HepG2 (cell line): Measurements from ENCODE around the gene PCNT. TPM values are rescaled to one million over a fixed set of nuclear protein-coding genes. Genes with fewer than 3 reads are reported as not detected.

Experiments
- BATF2 ChIP-seq: sonication (generic); formaldehyde crosslinking; IDR thresholded peaks from 2 replicates; pipeline ENCODE4 v1.8.0; 2022; ENCODE audit warnings: mild to moderate bottlenecking, missing genetic modification reagents, moderate library complexity
- CCDC6 ChIP-seq: sonication (generic); formaldehyde crosslinking; IDR thresholded peaks from 2 replicates; pipeline ENCODE4 v1.8.1; 2022; ENCODE audit warnings: mild to moderate bottlenecking, missing genetic modification reagents, moderate library complexity
- DR1 ChIP-seq: sonication (generic); formaldehyde crosslinking; IDR thresholded peaks from 2 replicates; pipeline ENCODE4 v1.8.0; 2021; ENCODE audit warnings: mild to moderate bottlenecking, missing genetic modification reagents, inconsistent platforms
- FOXA1 ChIP-seq, 2 experiments: fragments of 450-650 bp in 1 of 2; sonication (generic) in 1 of 2; formaldehyde crosslinking in 1 of 2; IDR thresholded peaks; 2 replicates each; pipeline versions ENCODE4 v1.4.0 to v1.6.1; 2016 to 2020; ENCODE audit warnings: missing genetic modification reagents in 1 of 2
- FOXJ3 ChIP-seq: sonication (generic); formaldehyde crosslinking; IDR thresholded peaks from 2 replicates; pipeline ENCODE4 v1.4.0; 2020; ENCODE audit warnings: missing genetic modification reagents, mild to moderate bottlenecking, borderline replicate concordance
- FOXK2 ChIP-seq: fragments of 450-650 bp; IDR thresholded peaks from 2 replicates; pipeline ENCODE4 v1.6.1; 2016
- GABPA ChIP-seq, 2 experiments: IDR thresholded peaks; 2 replicates each; pipeline ENCODE4 v1.6.1; 2011 to 2016; ENCODE audit warnings: low read depth in 2 of 2, low read length in 1 of 2, missing biosample characterization in 1 of 2, missing genetic modification characterization in 1 of 2
- HIVEP1 ChIP-seq: sonication (generic); formaldehyde crosslinking; IDR thresholded peaks from 2 replicates; pipeline ENCODE4 v1.4.0; 2020; ENCODE audit warnings: mild to moderate bottlenecking, missing genetic modification reagents
- NR2F1 ChIP-seq, 2 experiments: fragments of 450-650 bp in 1 of 2; formaldehyde crosslinking in 1 of 2; IDR thresholded peaks; 2 replicates each; pipeline versions ENCODE4 v1.5.0 to v1.6.1; 2016 to 2020; ENCODE audit warnings: mild to moderate bottlenecking in 1 of 2, missing compliant biosample characterization in 1 of 2, missing genetic modification reagents in 1 of 2, moderate library complexity in 1 of 2
- PCBP1 ChIP-seq: fragments of 200-400 bp; formaldehyde crosslinking; IDR thresholded peaks from 2 replicates; pipeline ENCODE4 v1.6.1; 2017; ENCODE audit warnings: mild to moderate bottlenecking, low read depth, low read length, borderline replicate concordance
- PHF8 ChIP-seq: sonication (generic); formaldehyde crosslinking; IDR thresholded peaks from 2 replicates; pipeline ENCODE4 v1.5.0; 2020; ENCODE audit warnings: missing genetic modification reagents
- PITX1 ChIP-seq: sonication (generic); formaldehyde crosslinking; IDR thresholded peaks from 2 replicates; pipeline ENCODE4 v1.5.1; 2020; ENCODE audit warnings: mild to moderate bottlenecking, missing genetic modification reagents
- PLSCR1 ChIP-seq: sonication (generic); formaldehyde crosslinking; IDR thresholded peaks from 2 replicates; pipeline ENCODE4 v1.5.0; 2020; ENCODE audit warnings: missing genetic modification reagents, mild to moderate bottlenecking, borderline replicate concordance
- SP4 ChIP-seq: sonication (generic); formaldehyde crosslinking; IDR thresholded peaks from 2 replicates; pipeline ENCODE4 v1.8.1; 2023; ENCODE audit warnings: mild to moderate bottlenecking, missing genetic modification reagents
- SP5 ChIP-seq: IDR thresholded peaks from 2 replicates; pipeline ENCODE4 v1.6.1; 2016; ENCODE audit warnings: low read depth, borderline replicate concordance
- SRSF1 ChIP-seq: fragments of 200-400 bp; formaldehyde crosslinking; optimal IDR thresholded peaks from 2 replicates; pipeline ENCODE3; 2017; ENCODE audit warnings: mild to moderate bottlenecking, low read depth, low read length, moderate library complexity
- TARDBP ChIP-seq: sonication (generic); formaldehyde crosslinking; IDR thresholded peaks from 2 replicates; pipeline ENCODE4 v1.8.0; 2022; ENCODE audit warnings: mild to moderate bottlenecking, missing genetic modification reagents
- TCF12 ChIP-seq, 2 experiments: fragments of 450-650 bp in 1 of 2; sonication (generic) in 1 of 2; formaldehyde crosslinking in 1 of 2; IDR thresholded peaks; 2 replicates each; pipeline versions ENCODE4 v1.6.1 to v1.8.0; 2017 to 2022; ENCODE audit warnings: antibody characterized with exemption in 1 of 2, mild to moderate bottlenecking in 1 of 2, missing genetic modification reagents in 1 of 2, moderate library complexity in 1 of 2
- ZBTB8A ChIP-seq: sonication (generic); formaldehyde crosslinking; IDR thresholded peaks from 2 replicates; pipeline ENCODE4 v1.4.0; 2020; ENCODE audit warnings: mild to moderate bottlenecking, low read depth, missing genetic modification reagents, borderline replicate concordance
- ZNF136 ChIP-seq: sonication (generic); formaldehyde crosslinking; IDR thresholded peaks from 2 replicates; pipeline ENCODE4 v1.8.1; 2022; ENCODE audit warnings: low read depth, mild to moderate bottlenecking, moderate library complexity, missing genetic modification reagents
- ZNF343 ChIP-seq: sonication (generic); formaldehyde crosslinking; IDR thresholded peaks from 2 replicates; pipeline ENCODE4 v1.4.0; 2020; ENCODE audit warnings: mild to moderate bottlenecking, missing genetic modification reagents
- ZNF564 ChIP-seq: sonication (generic); formaldehyde crosslinking; IDR thresholded peaks from 2 replicates; pipeline ENCODE4 v1.8.1; 2023; ENCODE audit warnings: mild to moderate bottlenecking, missing genetic modification reagents
- ZNF589 ChIP-seq: sonication (generic); formaldehyde crosslinking; conservative IDR thresholded peaks from 2 replicates; pipeline ENCODE4 v1.8.0; 2022; ENCODE audit warnings: mild to moderate bottlenecking, moderate library complexity, missing genetic modification reagents
- ZNF629 ChIP-seq: sonication (generic); formaldehyde crosslinking; conservative IDR thresholded peaks from 2 replicates; pipeline ENCODE4 v1.5.0; 2020; ENCODE audit warnings: missing genetic modification reagents
- ZNF660 ChIP-seq: sonication (generic); formaldehyde crosslinking; IDR thresholded peaks from 2 replicates; pipeline ENCODE4 v1.5.1; 2020; ENCODE audit warnings: mild to moderate bottlenecking, low read depth, missing genetic modification reagents, borderline replicate concordance
- polyA plus RNA-seq, 8 experiments: library from polyadenylated mRNA; depleted of rRNA in 3 of 8; stranded (reverse) in 7 of 8; unstranded in 1 of 8; fragments of >200 nt; fragmentation: Illumina TruSeq in 4 of 8; extraction: Trizol in 4 of 8; gene quantifications; 2 replicates each; pipeline versions ENCODE4 v1.2.1 to v1.2.3, GENCODE V29; 2011 to 2016; ENCODE audit warnings: low read depth in 4 of 8, missing spikeins in 1 of 8, mixed read lengths in 1 of 8; ENCODE audit not compliant: insufficient read depth in 1 of 8
- total RNA-seq, 5 experiments: library from RNA; depleted of rRNA; stranded (reverse); fragments of >200 nt; fragmentation: Illumina TruSeq; extraction: Trizol; gene quantifications; 2 replicates each; pipeline ENCODE4 v1.2.3, GENCODE V29; 2016; ENCODE audit warnings: low read depth in 1 of 5
- TF ChIP-seq, protein P1 (sequence below): sonication (generic); formaldehyde crosslinking; IDR thresholded peaks from 2 replicates; pipeline ENCODE4 v1.4.0; 2020; ENCODE audit warnings: missing genetic modification reagents
- TF ChIP-seq, protein P2 (sequence below): sonication (generic); formaldehyde crosslinking; conservative IDR thresholded peaks from 2 replicates; pipeline ENCODE4 v1.4.0; 2020; ENCODE audit warnings: missing genetic modification reagents

PCNT gene
- total and polyA plus RNA-seq, 2 of the 13 experiments (the other 11 are each of a cell fraction or from before 2014, with no cell fraction given), result 5.6 to 12.4 TPM

DNA sequence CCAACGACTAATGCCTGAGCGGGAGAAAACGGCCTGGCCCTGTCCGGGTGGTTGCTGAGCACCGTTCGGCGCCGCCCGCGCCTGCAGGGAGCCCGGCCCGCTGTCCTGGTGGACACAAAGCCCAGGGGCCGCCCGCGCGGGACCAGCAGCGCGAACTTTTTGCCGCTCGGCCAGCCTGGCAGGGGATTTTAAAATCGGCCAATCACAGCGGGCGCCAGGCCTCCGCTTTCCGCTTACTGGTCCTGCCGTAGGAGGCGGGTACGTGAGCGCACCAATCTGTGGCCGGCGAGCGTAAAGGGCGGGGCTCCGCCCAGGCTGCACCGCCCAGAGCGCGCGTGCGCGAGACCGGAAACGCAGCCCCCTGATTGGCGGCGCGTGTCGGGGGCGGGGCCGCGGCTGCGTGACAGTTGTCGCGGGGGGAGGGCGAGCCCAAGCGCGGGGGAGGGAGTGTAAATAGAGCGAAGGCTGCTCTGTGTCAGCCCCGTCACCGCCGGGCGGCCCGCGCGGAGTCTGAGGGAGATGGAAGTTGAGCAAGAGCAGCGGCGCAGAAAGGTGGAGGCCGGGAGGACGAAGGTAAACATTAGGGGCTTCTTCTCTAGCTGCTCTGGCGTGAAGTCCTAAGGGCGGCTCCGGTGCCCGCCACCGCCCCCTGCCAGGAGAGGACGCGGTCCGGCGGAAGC is at the start of gene PCNT, which contains the start of gene C21orf58 (continued):
- TF ChIP-seq ZNF564 (CRISPR knock-in tag), result peak; percentile 56; the same call in 1 of the 2 replicates
- 0 out of 2 replicates have a peak, but pooled peaks have one; percentile 8 for TF ChIP-seq PCBP1
- TF ChIP-seq PLSCR1 (CRISPR knock-in tag), result no peak
- peak; percentile 98 for TF ChIP-seq CCDC6
- peak; percentile 84 for TF ChIP-seq SRSF1
- peak; percentile 88 for TF ChIP-seq PHF8 (CRISPR knock-in tag)
- peak; percentile 98 for TF ChIP-seq SP4 (CRISPR knock-in tag)
- TF ChIP-seq TCF12 (IDR thresholded peaks at IDR 0.05), result no peak
- TF ChIP-seq TCF12 (CRISPR knock-in tag; IDR thresholded peaks at IDR 0.05), result peak; percentile 65
- TF ChIP-seq, protein P1, sequence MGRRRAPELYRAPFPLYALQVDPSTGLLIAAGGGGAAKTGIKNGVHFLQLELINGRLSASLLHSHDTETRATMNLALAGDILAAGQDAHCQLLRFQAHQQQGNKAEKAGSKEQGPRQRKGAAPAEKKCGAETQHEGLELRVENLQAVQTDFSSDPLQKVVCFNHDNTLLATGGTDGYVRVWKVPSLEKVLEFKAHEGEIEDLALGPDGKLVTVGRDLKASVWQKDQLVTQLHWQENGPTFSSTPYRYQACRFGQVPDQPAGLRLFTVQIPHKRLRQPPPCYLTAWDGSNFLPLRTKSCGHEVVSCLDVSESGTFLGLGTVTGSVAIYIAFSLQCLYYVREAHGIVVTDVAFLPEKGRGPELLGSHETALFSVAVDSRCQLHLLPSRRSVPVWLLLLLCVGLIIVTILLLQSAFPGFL, result no peak
- TF ChIP-seq NR2F1 (CRISPR knock-in tag; IDR thresholded peaks at IDR 0.05), result no peak
- peak; percentile 70; the same call in 1 of the 2 replicates for TF ChIP-seq SP5 (CRISPR knock-in tag)
- TF ChIP-seq DR1 (CRISPR knock-in tag), result peak; percentile 81
- TF ChIP-seq HIVEP1 (CRISPR knock-in tag), result 0 out of 2 replicates have a peak, but pooled peaks have one; percentile 36
- TF ChIP-seq PITX1 (CRISPR knock-in tag), result no peak
- TF ChIP-seq BATF2, result 0 out of 2 replicates have a peak, but pooled peaks have one; percentile 53
- TF ChIP-seq ZNF136 (CRISPR knock-in tag), result no peak
- no peak for TF ChIP-seq FOXJ3 (CRISPR knock-in tag)
- no peak for TF ChIP-seq FOXA1 (IDR thresholded peaks at IDR 0.05)
- TF ChIP-seq FOXA1 (CRISPR knock-in tag; IDR thresholded peaks at IDR 0.05), result peak; percentile 90
- no peak for TF ChIP-seq ZNF660
- TF ChIP-seq, protein P2, sequence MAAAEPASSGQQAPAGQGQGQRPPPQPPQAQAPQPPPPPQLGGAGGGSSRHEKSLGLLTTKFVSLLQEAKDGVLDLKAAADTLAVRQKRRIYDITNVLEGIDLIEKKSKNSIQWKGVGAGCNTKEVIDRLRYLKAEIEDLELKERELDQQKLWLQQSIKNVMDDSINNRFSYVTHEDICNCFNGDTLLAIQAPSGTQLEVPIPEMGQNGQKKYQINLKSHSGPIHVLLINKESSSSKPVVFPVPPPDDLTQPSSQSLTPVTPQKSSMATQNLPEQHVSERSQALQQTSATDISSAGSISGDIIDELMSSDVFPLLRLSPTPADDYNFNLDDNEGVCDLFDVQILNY (CRISPR knock-in tag), result peak; percentile 97
- no peak for TF ChIP-seq ZNF343 (CRISPR knock-in tag)
- TF ChIP-seq GABPA (IDR thresholded peaks at IDR 0.05; ENCODE audit: low read depth, low read length), result no peak
- 0 out of 2 replicates have a peak, but pooled peaks have one; percentile 52 for TF ChIP-seq GABPA (CRISPR knock-in tag; IDR thresholded peaks at IDR 0.05; ENCODE audit: low read depth)
- 0 out of 2 replicates have a peak, but pooled peaks have one; percentile 23 for TF ChIP-seq TARDBP (CRISPR knock-in tag)
- TF ChIP-seq ZBTB8A (CRISPR knock-in tag), result peak; percentile 7; the same call in 1 of the 2 replicates
- TF ChIP-seq ZNF589 (CRISPR knock-in tag), result 0 out of 2 replicates have a peak, but pooled peaks have one; percentile 22
- TF ChIP-seq ZNF629 (CRISPR knock-in tag), result no peak
- 0 out of 2 replicates have a peak, but pooled peaks have one; percentile 34 for TF ChIP-seq FOXK2
